ENCODE measurements around the gene ARL5C. TPM values are rescaled to one million over a fixed set of nuclear protein-coding genes. Genes with fewer than 3 reads are reported as not detected.

Gene ARL5C
- total RNA-seq, 1 donor from 2014 or later, result not detected

- Histone ChIP-seq H3K36me3 (no peaks in the 10 kb centered on the region), H3K9ac (no peak overlapping the region), H3F3A (ENCODE audit: low read depth) (no peaks in the 10 kb centered on the region), H3K9me3 (ENCODE audit: low read depth) (no peaks in the 10 kb centered on the region), H3K27ac (no peak overlapping the region), H4K20me1 (ENCODE audit: low read depth) (no peaks in the 10 kb centered on the region), H3K27me3 (no peaks in the 10 kb centered on the region), H3K4me3 (no peak overlapping the region), H2AFZ (replicated peaks) (no peak overlapping the region), H3K4me2 (no peak overlapping the region), H3K4me1 (no peaks in the 10 kb centered on the region), H3K79me2 (ENCODE audit: low read depth) (no peaks in the 10 kb centered on the region)
- H3K27ac Mint-ChIP-seq, result no peak overlapping the region
- TF ChIP-seq EZH2phosphoT487 (IDR thresholded peaks at IDR 0.05), result no peak
- TF ChIP-seq CTCF (IDR thresholded peaks at IDR 0.05), result no peak
- TF ChIP-seq EZH2 (IDR thresholded peaks at IDR 0.05), result no peak
- H3K36me3 Mint-ChIP-seq, result no peaks in the 10 kb centered on the region
- H3K4me1 Mint-ChIP-seq, result no peaks in the 10 kb centered on the region
- H3K27me3 Mint-ChIP-seq (ENCODE audit: insufficient read depth, low read depth), result peaks cover 14% of the 10 kb centered on the region
- DNase-seq (ENCODE audit: low spot score), result no peak
- no peak overlapping the region for H3K4me3 Mint-ChIP-seq
- H3K9me3 Mint-ChIP-seq, result no peaks in the 10 kb centered on the region
Observed at GRCh38 chr17:39118674-39119419, 47.1 kb downstream of the ARL5C start.

GRCh38 chr17:39116224-39116623, 49.7 kb downstream of the ARL5C start:
- Histone ChIP-seq H3K36me3 (no peaks in the 10 kb centered on the region), H3F3A (ENCODE audit: low read depth) (no peaks in the 10 kb centered on the region), H3K9me3 (ENCODE audit: low read depth) (no peaks in the 10 kb centered on the region), H2AFZ (replicated peaks) (no peak overlapping the region), H3K4me3 (no peak overlapping the region), H3K79me2 (ENCODE audit: low read depth) (no peaks in the 10 kb centered on the region), H3K27ac (no peak overlapping the region), H3K4me1 (no peaks in the 10 kb centered on the region), H3K27me3 (no peaks in the 10 kb centered on the region), H3K9ac (no peak overlapping the region), H3K4me2 (no peak overlapping the region), H4K20me1 (ENCODE audit: low read depth) (no peaks in the 10 kb centered on the region)
- no peaks in the 10 kb centered on the region for H3K9me3 Mint-ChIP-seq
- no peak for DNase-seq (ENCODE audit: low spot score)
- TF ChIP-seq CTCF (IDR thresholded peaks at IDR 0.05), result no peak
- no peak for TF ChIP-seq EZH2 (IDR thresholded peaks at IDR 0.05)
- no peak for TF ChIP-seq EZH2phosphoT487 (IDR thresholded peaks at IDR 0.05)
- H3K36me3 Mint-ChIP-seq, result no peaks in the 10 kb centered on the region
- H3K4me3 Mint-ChIP-seq, result no peak overlapping the region
- H3K27me3 Mint-ChIP-seq (ENCODE audit: insufficient read depth, low read depth), result peaks cover 11% of the 10 kb centered on the region
- H3K27ac Mint-ChIP-seq, result no peak overlapping the region
- no peaks in the 10 kb centered on the region for H3K4me1 Mint-ChIP-seq

- no peak for TF ChIP-seq CTCF (IDR thresholded peaks at IDR 0.05)
- no peak for TF ChIP-seq EZH2phosphoT487 (IDR thresholded peaks at IDR 0.05)
- TF ChIP-seq EZH2 (IDR thresholded peaks at IDR 0.05), result no peak
- no peak for DNase-seq (ENCODE audit: low spot score)
- Histone ChIP-seq H3K27ac (no peak overlapping the region), H3K27me3 (no peaks in the 10 kb centered on the region), H4K20me1 (ENCODE audit: low read depth) (no peaks in the 10 kb centered on the region), H3K4me1 (no peaks in the 10 kb centered on the region), H3F3A (ENCODE audit: low read depth) (no peaks in the 10 kb centered on the region), H3K9ac (no peak overlapping the region), H3K79me2 (ENCODE audit: low read depth) (no peaks in the 10 kb centered on the region), H3K36me3 (no peaks in the 10 kb centered on the region), H3K9me3 (ENCODE audit: low read depth) (no peaks in the 10 kb centered on the region), H3K4me2 (no peak overlapping the region), H3K4me3 (no peak overlapping the region), H2AFZ (replicated peaks) (peak overlapping the region; percentile 80)
- Mint-ChIP-seq H3K9me3 (no peaks in the 10 kb centered on the region), H3K27me3 (ENCODE audit: insufficient read depth, low read depth) (peaks cover 13% of the 10 kb centered on the region), H3K36me3 (no peaks in the 10 kb centered on the region), H3K27ac (no peak overlapping the region), H3K4me1 (peaks cover 7% of the 10 kb centered on the region), H3K4me3 (no peak overlapping the region)
Observed at GRCh38 chr17:39115135-39115534, 50.8 kb downstream of the ARL5C start.
